Right lobe of liver (tissue), 4 donors: ENCODE data around the gene KHDC4.

Experiments
- CTCF ChIP-seq, 4 donors: fragments of 200-600 bp in 3 of 4; fragments of 450-650 bp in 1 of 4; IDR thresholded peaks; one replicate each; pipeline versions ENCODE4 v1.5.1 to v1.8.0; 2016 to 2022; ENCODE audit warnings: antibody characterized with exemption in 4 of 4, mild to moderate bottlenecking in 2 of 4
- POLR2A ChIP-seq: fragments of 450-650 bp; IDR thresholded peaks from one replicate; pipeline ENCODE4 v1.6.1; 2017; ENCODE audit warnings: antibody characterized with exemption, mild to moderate bottlenecking
- donor health status: DM: no; HTN: no; CAD: no.
- donor health status: DM: no; HTN: no; CAD: no.
- donor health status: DM: no; HTN: yes; CAD: no.

- no peak for TF ChIP-seq POLR2A
- TF ChIP-seq CTCF (IDR thresholded peaks at IDR 0.05) = no peak
Measured at GRCh38 chr1:155947292-155947691, 13.1 kb upstream of the KHDC4 start.
